ENCODE data around the gene AOPEP. TPM values are rescaled to one million over a fixed set of nuclear protein-coding genes. Genes with fewer than 3 reads are reported as not detected.

The AOPEP gene
- total and polyA plus RNA-seq, 12 donors = 110 to 250 (median 161) TPM

GRCh38 chr9:95116808-95117204 is 390.3 kb downstream of the AOPEP start:
- WGBS, 2 donors = 23 to 46% methylated on average over 1 of the region's 1 CpG
- Histone ChIP-seq H3K9me3 (no peaks in the 10 kb centered on the region), H3K27me3 (no peaks in the 10 kb centered on the region), H3K36me3 (peaks cover 0 to 23% (median 8%) of the 10 kb centered on the region in 9 donors), H3K4me3 (no peak overlapping the region), H3K27ac (peak overlapping the region in 2 of 10 donors; percentile 3 to 13), H3K4me1 (peaks cover 0 to 22% (median 4%) of the 10 kb centered on the region in 9 donors)
- ATAC-seq (peak in 2 of 8 donors; percentile 21 to 24), DNase-seq (no peak)
- TF ChIP-seq, protein P1, sequence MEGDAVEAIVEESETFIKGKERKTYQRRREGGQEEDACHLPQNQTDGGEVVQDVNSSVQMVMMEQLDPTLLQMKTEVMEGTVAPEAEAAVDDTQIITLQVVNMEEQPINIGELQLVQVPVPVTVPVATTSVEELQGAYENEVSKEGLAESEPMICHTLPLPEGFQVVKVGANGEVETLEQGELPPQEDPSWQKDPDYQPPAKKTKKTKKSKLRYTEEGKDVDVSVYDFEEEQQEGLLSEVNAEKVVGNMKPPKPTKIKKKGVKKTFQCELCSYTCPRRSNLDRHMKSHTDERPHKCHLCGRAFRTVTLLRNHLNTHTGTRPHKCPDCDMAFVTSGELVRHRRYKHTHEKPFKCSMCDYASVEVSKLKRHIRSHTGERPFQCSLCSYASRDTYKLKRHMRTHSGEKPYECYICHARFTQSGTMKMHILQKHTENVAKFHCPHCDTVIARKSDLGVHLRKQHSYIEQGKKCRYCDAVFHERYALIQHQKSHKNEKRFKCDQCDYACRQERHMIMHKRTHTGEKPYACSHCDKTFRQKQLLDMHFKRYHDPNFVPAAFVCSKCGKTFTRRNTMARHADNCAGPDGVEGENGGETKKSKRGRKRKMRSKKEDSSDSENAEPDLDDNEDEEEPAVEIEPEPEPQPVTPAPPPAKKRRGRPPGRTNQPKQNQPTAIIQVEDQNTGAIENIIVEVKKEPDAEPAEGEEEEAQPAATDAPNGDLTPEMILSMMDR (IDR thresholded peaks at IDR 0.05) = no peak
- intact Hi-C loops (cut with DNase I) = no loop called here

DNA sequence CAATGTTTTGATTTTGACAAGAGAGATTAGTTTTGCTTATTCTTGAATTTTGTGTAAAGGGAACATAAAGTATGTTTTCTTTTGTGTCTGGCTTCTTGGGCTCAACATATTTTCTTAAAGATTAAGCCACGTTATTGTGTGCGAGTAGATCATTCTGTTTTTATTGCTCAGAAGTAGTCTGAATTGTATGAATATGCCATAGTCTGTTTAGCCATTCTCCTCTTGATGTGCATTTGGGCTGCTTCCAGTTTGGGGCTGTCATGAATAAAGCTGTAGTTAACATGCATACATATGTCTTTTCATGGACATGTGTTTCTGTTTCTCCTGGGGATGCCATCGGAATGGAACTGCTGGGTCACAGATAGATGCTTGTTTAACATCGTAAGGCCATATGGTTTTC is 392.1 kb downstream of the AOPEP start:
- WGBS, 2 donors = 79 to 86% methylated on average over 4 of the region's 4 CpGs
- intact Hi-C loops (cut with DNase I) = no loop called here
- ATAC-seq = no peak
- Histone ChIP-seq H3K4me1 (peaks cover 0 to 22% (median 4%) of the 10 kb centered on the region in 9 donors), H3K36me3 (peaks cover 0 to 9% (median 0%) of the 10 kb centered on the region in 9 donors), H3K27me3 (no peaks in the 10 kb centered on the region), H3K27ac (no peak overlapping the region), H3K9me3 (no peaks in the 10 kb centered on the region), H3K4me3 (no peak overlapping the region)
- no peak for DNase-seq
- TF ChIP-seq, protein P1 (IDR thresholded peaks at IDR 0.05) = no peak

DNA sequence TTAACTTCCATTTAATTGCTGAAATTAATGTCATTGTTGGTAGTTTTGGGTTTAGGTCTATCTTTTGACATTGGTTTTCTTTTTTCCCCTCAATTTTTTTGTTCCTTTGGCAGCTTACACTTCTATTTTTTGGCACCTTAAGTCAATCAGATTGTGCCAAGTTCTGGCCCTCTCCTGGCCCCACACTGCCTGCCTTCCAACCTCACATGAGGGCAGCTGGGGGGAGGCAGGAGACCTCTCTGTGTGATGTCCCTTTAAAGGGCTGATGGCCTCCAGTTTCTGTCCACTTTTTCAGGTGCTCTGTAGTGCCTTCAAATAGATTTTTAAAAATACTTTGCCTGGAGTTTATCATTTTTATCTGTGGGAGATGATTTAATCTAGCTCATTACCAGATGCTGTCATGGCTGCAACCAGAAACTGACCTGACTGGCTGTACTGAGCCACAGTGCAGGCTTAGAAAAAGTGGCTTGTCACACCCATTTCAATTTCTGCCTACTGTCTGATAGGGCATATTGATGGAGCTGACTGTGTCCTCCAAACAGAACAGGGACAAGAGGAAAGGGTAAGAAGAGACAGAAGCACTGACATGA is 394.4 kb downstream of the AOPEP start:
- ATAC-seq = no peak
- intact Hi-C loops (cut with DNase I) = loop anchor here in 1 of 10 donors (10.0 kb wide), 1 partner anchor 336 kb away; no protein-coding TSS in a partner anchor
- peaks cover 0 to 19% (median 4%) of the 10 kb centered on the region in 9 donors for H3K4me1 ChIP-seq
- H3K36me3 ChIP-seq = no peaks in the 10 kb centered on the region
- DNase-seq = no peak
- TF ChIP-seq, protein P1 (IDR thresholded peaks at IDR 0.05) = no peak
- H3K4me3 ChIP-seq = no peak overlapping the region
- H3K27ac ChIP-seq = no peak overlapping the region
- no peaks in the 10 kb centered on the region for H3K27me3 ChIP-seq
- H3K9me3 ChIP-seq = no peaks in the 10 kb centered on the region

- ATAC-seq (peak in 3 of 8 donors; percentile 28 to 45 (median 37)), DNase-seq (no peak)
- 82 to 85% methylated on average over 9 of the region's 9 CpGs for WGBS, 2 donors
- no peak overlapping the region for H3K27ac ChIP-seq
- peaks cover 0 to 14% (median 6%) of the 10 kb centered on the region in 9 donors for H3K4me1 ChIP-seq
- no peak overlapping the region for H3K4me3 ChIP-seq
- H3K36me3 ChIP-seq = no peaks in the 10 kb centered on the region
- TF ChIP-seq, protein P1 (IDR thresholded peaks at IDR 0.05) = peak in 6 of 9 donors; percentile 16 to 55 (median 37)
- intact Hi-C loops (cut with DNase I) = loop anchor here in 6 of 10 donors (5.0 to 10.0 kb wide), 3 partner anchors 340 to 442 kb away; no protein-coding TSS in a partner anchor
- no peaks in the 10 kb centered on the region for H3K9me3 ChIP-seq
- H3K27me3 ChIP-seq = no peaks in the 10 kb centered on the region
These were observed 398.3 kb downstream of the AOPEP start for GRCh38 chr9:95124582-95125367.
